SHP77 treated with DMSO at 0.1 percent for 48 hours (cell line): ENCODE measurements around the gene PCDH1.

Experiments used
- DNase-seq: peaks from one replicate; lab custom pipeline; 2025; lab: John Stamatoyannopoulos, UW

The PCDH1 gene

DNA sequence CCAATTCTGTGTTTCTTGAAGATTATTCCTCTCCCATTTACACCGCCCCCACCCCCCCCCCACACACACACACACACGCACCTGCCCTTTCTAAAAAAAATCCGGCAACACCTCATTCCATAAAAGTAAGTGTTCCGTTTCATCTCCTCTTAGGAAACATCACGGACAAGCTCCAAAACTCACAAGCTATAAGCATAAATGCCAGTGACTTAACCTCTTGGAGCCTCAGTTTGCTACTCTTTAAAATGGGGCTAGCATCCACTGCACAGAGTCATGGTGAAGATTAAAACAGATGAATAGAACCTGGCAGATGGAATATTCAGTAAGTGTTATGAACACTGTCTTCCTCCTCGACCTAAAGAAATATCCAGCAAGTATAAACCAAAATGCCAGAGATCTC, 70.5 kb downstream of the PCDH1 start:
- no peak for DNase-seq

DNA sequence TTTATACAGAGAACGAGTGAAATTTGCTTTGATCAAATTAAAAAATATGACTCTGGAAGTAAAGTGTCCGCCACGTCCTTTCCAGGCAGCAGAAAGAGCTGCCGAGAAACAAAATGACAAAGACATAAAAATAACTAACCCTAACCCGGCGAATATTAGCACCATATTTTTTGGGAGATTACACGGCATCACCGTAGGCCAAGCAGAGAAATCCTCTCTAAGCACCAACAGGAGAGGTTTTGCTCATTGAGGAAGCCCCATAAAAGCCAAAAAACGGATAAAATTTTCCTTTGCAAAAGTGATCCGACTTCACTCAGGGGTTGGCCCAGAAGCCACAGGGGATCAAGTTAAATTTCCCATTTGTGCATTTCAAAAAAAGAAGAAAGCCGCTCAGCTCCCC, 70.9 kb downstream of the PCDH1 start:
- DNase-seq = no peak

DNA sequence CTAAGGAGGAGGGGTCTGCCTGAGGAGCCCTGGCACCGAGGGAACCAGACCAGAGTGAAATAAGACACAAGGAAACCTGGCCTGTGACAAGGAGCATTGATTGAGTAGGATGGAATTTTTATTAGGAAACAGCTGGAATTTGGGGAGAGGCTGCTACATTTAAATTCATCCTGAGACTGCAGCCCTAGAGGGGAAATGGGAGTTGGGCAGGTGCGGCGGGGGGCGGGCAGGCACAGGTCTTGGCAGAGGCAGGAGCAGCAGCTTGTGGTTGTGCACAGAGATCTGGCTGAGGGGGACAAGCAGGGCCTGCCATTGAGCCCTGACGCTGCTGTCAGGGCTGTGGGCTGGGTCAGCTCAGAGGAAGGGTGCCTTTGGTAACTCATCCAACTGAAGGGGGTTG, 71.6 kb downstream of the PCDH1 start:
- no peak for DNase-seq

DNA sequence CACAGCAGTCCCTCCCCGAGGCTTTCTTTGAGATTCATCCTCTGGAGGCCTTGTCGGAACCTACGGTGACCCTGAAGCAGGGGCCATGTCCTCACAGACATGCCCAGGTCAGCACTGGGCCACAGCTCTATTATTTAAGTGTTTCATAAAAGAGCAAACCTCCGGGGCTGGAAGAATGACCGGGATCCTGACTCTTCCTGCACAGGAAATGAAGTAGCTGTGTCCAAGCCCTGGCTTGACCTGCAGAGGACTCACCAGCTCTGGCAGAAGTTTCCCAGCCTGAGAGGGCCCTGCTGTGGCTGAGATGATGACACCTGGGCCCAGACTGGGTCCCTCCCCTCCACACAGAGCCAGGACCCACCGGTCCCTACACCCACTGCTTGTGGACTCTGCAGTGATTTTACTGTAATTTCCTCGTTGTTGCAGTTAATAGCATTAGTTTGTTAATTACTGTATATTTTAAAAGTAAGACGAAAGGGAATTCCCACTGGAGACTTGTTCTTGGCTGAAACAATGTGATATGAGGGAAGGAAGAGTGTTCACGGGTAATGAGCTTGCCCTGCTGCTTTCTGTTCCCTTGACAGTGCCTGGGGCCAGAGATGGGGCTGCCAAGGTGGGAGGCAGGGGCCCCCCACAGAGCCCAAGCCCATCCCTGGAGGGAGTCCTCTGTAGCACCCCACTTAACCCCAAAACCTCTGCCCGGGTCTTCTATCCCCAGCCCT, 72.2 kb downstream of the PCDH1 start:
- DNase-seq = no peak

DNA sequence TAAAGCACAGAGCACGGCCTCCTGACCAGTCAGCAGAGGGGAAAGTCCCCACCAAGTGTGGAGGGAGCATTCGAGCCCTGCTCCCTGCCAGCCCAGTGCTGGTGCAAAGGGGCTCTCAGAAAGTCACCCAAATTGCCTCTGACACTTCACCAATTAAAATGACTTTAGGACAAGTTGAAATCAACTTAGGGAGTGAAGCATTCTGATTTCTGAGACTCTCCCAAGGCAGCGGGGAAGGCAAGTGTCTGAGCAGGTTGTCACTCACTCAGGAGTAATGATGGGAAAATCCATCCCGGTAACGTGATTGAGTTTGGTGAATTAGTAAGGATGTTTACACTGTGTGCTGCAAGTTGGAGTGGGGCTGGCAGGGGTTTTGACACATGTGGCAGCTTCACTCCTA, 73.7 kb downstream of the PCDH1 start:
- DNase-seq = no peak
